ENCODE data around the gene RUFY4.

Gene RUFY4

GRCh38 chr2:218022851-218023530 is 46.1 kb upstream of the RUFY4 start:
- Histone ChIP-seq H4K20me1 (ENCODE audit: insufficient read depth, low read length) (0 out of 2 replicates have a peak, but pooled peaks cover 3% of the 10 kb centered on the region), H3K36me3 (ENCODE audit: insufficient read depth, low read length) (no peaks in the 10 kb centered on the region), H3K4me3 (ENCODE audit: low read depth in 1 of 2, low read length in 2 of 2) (no peak overlapping the region), H3K27me3 (ENCODE audit: insufficient read depth, low read length, poor library complexity) (peaks cover 5% of the 10 kb centered on the region), H3K79me2 (ENCODE audit: insufficient read depth, low read length) (no peaks in the 10 kb centered on the region), H3K9ac (ENCODE audit: low read depth, low read length) (no peak overlapping the region), H3K4me2 (ENCODE audit: insufficient read depth, low read length) (no peak overlapping the region), H3K9me3 (ENCODE audit: insufficient read depth, low read length, severe bottlenecking) (no peaks in the 10 kb centered on the region), H2AFZ (ENCODE audit: low read depth, low read length) (no peak overlapping the region), H3K4me1 (ENCODE audit: insufficient read depth, low read length) (no peaks in the 10 kb centered on the region), H3K27ac (ENCODE audit: low read length) (no peak overlapping the region)
- no peak for DNase-seq
- no peak for ATAC-seq (ENCODE audit: insufficient read depth, low read depth)
- TF ChIP-seq EZH2 (IDR thresholded peaks at IDR 0.05; ENCODE audit: borderline replicate concordance, low read depth, low read length, severe bottlenecking) = no peak
- TF ChIP-seq, protein P1, sequence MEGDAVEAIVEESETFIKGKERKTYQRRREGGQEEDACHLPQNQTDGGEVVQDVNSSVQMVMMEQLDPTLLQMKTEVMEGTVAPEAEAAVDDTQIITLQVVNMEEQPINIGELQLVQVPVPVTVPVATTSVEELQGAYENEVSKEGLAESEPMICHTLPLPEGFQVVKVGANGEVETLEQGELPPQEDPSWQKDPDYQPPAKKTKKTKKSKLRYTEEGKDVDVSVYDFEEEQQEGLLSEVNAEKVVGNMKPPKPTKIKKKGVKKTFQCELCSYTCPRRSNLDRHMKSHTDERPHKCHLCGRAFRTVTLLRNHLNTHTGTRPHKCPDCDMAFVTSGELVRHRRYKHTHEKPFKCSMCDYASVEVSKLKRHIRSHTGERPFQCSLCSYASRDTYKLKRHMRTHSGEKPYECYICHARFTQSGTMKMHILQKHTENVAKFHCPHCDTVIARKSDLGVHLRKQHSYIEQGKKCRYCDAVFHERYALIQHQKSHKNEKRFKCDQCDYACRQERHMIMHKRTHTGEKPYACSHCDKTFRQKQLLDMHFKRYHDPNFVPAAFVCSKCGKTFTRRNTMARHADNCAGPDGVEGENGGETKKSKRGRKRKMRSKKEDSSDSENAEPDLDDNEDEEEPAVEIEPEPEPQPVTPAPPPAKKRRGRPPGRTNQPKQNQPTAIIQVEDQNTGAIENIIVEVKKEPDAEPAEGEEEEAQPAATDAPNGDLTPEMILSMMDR (IDR thresholded peaks at IDR 0.05; ENCODE audit: borderline replicate concordance, extremely low read depth, low read length, poor library complexity, severe bottlenecking) = no peak

- Histone ChIP-seq H4K20me1 (ENCODE audit: insufficient read depth, low read length) (0 out of 2 replicates have a peak, but pooled peaks cover 3% of the 10 kb centered on the region), H3K4me2 (ENCODE audit: insufficient read depth, low read length) (no peak overlapping the region), H3K27me3 (ENCODE audit: insufficient read depth, low read length, poor library complexity) (peaks cover 5% of the 10 kb centered on the region), H3K9me3 (ENCODE audit: insufficient read depth, low read length, severe bottlenecking) (no peaks in the 10 kb centered on the region), H3K4me3 (ENCODE audit: low read depth in 1 of 2, low read length in 2 of 2) (no peak overlapping the region), H3K79me2 (ENCODE audit: insufficient read depth, low read length) (no peaks in the 10 kb centered on the region), H2AFZ (ENCODE audit: low read depth, low read length) (no peak overlapping the region), H3K4me1 (ENCODE audit: insufficient read depth, low read length) (no peaks in the 10 kb centered on the region), H3K9ac (ENCODE audit: low read depth, low read length) (no peak overlapping the region), H3K36me3 (ENCODE audit: insufficient read depth, low read length) (no peaks in the 10 kb centered on the region), H3K27ac (ENCODE audit: low read length) (no peak overlapping the region)
- DNase-seq = no peak
- no peak for ATAC-seq (ENCODE audit: insufficient read depth, low read depth)
- TF ChIP-seq EZH2 (IDR thresholded peaks at IDR 0.05; ENCODE audit: borderline replicate concordance, low read depth, low read length, severe bottlenecking) = no peak
- TF ChIP-seq, protein P1 (IDR thresholded peaks at IDR 0.05; ENCODE audit: borderline replicate concordance, extremely low read depth, low read length, poor library complexity, severe bottlenecking) = no peak
Measured at GRCh38 chr2:218023636-218024035, 45.4 kb upstream of the RUFY4 start.

- ATAC-seq (ENCODE audit: insufficient read depth, low read depth) (no peak), DNase-seq (no peak)
- no peak for TF ChIP-seq EZH2 (IDR thresholded peaks at IDR 0.05; ENCODE audit: borderline replicate concordance, low read depth, low read length, severe bottlenecking)
- TF ChIP-seq, protein P1 (IDR thresholded peaks at IDR 0.05; ENCODE audit: borderline replicate concordance, extremely low read depth, low read length, poor library complexity, severe bottlenecking) = no peak
- Histone ChIP-seq H3K36me3 (ENCODE audit: insufficient read depth, low read length) (no peaks in the 10 kb centered on the region), H3K4me3 (ENCODE audit: low read depth in 1 of 2, low read length in 2 of 2) (no peak overlapping the region), H3K79me2 (ENCODE audit: insufficient read depth, low read length) (no peaks in the 10 kb centered on the region), H3K27me3 (ENCODE audit: insufficient read depth, low read length, poor library complexity) (peaks cover 5% of the 10 kb centered on the region), H3K27ac (ENCODE audit: low read length) (no peak overlapping the region), H3K9ac (ENCODE audit: low read depth, low read length) (no peak overlapping the region), H3K9me3 (ENCODE audit: insufficient read depth, low read length, severe bottlenecking) (no peaks in the 10 kb centered on the region), H3K4me1 (ENCODE audit: insufficient read depth, low read length) (no peaks in the 10 kb centered on the region), H2AFZ (ENCODE audit: low read depth, low read length) (no peak overlapping the region), H3K4me2 (ENCODE audit: insufficient read depth, low read length) (no peak overlapping the region), H4K20me1 (ENCODE audit: insufficient read depth, low read length) (0 out of 2 replicates have a peak, but pooled peaks cover 3% of the 10 kb centered on the region)
Measured at GRCh38 chr2:218024336-218024735, 44.7 kb upstream of the RUFY4 start.

All from DND-41 (cell line).